HG02943 (cell line): ENCODE measurements around the gene TACO1.

Source experiments
- ATAC-seq: cut with Tn5 transposase; IDR thresholded peaks from one replicate; pipeline ENCODE4 v1.9.1; 2021; ENCODE audit warnings: mild to moderate bottlenecking, low read depth, moderate library complexity; ENCODE audit not compliant: unreplicated experiment

TACO1 gene

DNA sequence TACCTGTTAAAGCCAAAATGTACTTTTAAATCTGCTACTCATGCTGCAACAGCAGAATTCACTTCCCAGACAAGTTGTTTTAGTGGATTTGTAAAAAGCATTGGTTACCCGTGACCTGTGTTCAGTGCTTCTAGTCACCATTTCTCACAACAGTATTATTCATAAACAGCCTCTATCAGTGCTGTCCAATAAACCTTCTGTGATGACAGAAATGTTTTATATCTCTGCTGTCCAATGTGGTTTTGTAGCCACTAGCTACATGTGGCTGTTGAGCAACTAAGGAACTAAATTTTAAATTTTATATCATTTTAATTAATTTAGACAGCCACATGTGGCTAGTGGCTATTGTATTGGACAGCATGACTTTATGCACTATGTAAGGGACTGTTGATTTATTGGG is 34.1 kb downstream of the TACO1 start:
- no peak for ATAC-seq

- no peak for ATAC-seq
Measured at GRCh38 chr17:63635290-63635689, 34.6 kb downstream of the TACO1 start.

DNA sequence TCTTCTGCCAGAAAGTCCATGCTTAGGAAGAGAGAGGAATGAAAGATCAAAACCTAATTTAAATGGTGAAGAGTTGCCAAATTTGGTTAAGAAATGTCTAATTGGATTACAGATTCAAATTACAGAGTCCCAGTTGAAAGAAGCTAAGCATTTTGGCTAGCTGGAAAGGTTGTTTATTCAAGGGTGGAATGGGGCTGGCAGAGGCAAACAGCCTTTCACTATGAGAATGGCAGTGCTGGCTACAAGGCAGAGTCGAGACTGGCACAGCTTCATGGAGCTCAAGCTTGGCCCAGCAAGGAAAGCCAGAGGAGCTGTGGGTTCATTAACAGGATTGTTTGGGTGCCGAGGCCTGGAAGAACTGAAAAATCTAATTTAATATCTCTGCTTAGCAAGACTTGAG is 35.1 kb downstream of the TACO1 start:
- no peak for ATAC-seq

DNA sequence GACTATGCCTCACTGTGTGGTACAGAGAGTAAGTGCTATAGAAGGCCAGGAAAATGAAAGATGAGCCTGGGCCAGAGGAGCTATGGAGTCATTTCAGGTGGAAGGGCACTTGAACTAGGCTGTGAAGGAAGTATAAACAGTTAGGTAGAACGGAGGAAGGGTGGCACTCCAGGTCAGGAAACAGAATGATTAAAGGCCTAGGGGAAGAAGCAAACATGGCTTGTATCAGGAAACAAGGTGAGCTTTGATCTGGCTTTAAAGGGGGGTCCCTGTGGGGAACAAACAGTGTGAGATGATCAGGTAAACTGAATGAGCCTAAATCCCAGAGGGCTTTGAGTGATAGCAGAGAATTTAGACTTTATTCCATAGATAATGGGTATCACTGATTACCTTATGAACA is 38.4 kb downstream of the TACO1 start:
- no peak for ATAC-seq

DNA sequence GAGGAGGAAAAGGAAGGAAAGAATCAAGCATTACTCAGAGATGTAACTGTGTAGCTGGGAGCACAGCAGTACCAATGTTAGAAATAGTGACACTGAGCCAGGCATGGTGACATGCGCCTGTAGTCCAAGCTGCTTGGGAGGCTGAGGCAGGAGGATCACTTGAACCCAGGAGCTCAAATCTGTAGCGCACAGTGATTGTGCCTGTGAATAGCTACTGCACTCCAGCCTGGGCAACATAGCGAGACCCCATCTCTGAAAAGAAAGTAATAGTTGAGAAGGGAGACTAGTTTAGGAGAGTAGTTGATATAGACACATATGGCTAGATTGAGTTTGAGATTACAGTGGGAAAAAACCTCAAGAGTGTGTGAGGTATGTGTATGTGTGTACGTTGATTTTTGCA is 39.3 kb downstream of the TACO1 start:
- no peak for ATAC-seq

GRCh38 chr17:63641692-63642448 is 41.2 kb downstream of the TACO1 start:
- ATAC-seq, result no peak

GRCh38 chr17:63644846-63645245 is 44.2 kb downstream of the TACO1 start:
- ATAC-seq, result no peak

GRCh38 chr17:63645775-63646487 is 45.2 kb downstream of the TACO1 start:
- peak; percentile 42 for ATAC-seq

DNA sequence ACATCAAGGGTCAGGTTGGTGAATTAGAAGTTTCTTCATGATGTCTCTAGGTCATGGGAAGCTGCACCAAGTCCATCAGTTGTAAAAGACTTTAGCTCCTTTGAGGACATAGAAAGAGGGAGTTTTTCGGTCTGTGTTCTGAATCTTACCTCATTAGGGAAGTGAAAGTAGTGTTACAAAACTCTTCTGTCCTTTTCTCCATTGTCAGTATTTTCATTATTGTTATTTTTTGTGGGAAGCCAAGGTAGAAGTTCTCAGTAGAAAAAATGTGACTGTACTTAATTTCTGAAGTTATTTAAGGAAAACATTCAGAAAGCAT is 45.8 kb downstream of the TACO1 start:
- peak; percentile 63 for ATAC-seq

DNA sequence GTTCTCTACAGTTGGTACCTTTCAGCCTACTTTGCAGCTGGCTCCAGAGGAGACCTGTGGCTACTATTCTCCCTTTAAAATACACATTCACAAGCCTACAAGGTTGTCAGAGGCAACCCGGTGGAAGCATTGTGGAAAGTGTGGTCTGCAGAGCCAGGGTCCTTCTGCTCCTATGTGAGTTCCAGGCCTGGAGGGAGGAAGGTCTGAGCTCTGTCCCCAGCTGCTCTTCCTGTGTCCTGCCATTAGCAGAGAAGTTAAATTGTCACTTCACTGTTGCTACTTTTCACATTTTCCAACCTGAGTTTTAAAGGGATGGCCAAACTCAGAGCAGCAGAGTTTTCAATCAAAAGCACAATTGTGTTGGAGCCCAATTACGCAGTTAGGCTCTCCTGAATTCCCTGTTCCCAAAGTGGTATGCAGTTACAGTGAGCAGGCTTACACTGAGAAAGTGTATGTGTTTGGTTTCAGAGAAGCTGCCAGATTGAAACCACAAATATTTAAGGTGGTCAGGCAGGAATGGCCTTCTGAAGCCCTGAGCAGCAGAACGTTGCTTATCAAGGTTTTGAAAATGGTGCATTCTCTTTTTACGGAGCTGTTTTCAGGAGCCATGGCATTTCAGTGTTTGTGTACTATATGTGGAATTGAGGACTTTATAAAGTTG is 46.5 kb downstream of the TACO1 start:
- no peak for ATAC-seq

- no peak for ATAC-seq
Measured at GRCh38 chr17:63647936-63648335, 47.2 kb downstream of the TACO1 start.

DNA sequence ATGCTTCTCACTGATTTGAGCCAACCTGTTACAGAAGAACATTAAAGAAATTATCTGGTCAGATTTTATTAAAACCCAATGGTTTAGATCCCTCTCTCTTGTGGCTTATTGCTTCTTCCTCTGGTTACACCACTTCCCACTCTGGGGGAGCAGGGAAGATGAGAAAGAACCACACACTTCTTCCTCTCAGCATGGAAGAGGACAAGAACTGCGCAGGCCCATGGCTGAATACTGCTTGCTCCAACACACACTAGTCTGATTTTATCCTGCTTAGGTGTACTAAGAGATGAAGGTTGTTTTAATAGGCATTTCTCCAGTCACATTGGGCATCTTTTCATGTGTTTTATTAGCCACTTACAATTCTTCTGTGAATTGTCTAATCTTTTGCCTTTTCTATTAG is 49.1 kb downstream of the TACO1 start:
- ATAC-seq, result no peak

GRCh38 chr17:63652106-63652505 is 51.4 kb downstream of the TACO1 start:
- no peak for ATAC-seq

DNA sequence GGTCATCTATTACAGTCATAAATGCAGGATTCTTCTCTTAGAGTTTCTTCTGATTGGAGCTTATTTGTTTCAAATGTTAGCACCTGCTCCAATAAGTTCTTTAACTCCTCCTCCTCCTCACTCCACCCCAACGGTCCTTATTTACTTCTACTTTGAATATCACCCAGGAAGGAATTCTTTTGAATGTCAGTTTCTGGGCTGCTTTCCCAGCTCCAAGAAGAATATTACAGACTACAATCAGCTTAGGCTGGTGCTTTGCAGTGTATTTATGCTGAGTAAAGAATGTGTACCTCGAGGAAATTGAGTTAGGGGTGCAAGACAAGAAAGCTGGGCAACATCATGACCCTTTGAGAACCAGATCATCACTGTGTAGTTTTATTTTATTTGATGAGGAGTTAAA is 52.4 kb downstream of the TACO1 start:
- no peak for ATAC-seq

DNA sequence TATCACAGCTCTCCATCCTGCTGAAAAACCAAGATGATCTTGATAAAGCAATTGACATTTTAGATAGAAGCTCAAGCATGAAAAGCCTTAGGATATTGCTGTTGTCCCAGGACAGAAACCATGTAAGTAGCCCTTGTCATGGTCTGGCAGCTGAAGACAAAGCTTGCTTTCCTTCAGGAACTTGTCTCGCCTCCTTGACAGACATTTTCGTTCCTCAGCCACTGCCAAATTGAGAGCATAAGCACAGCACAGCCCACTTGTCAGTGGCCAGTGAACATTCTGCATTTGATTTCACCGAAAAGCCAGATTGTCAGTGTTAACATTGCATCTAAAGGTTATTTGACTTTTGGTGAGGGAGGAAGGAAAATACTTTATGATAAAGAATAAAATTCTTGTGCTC is 57.1 kb downstream of the TACO1 start:
- no peak for ATAC-seq
